SU-DHL-6 (cell line): ENCODE data around the gene MICAL3.

Experiments used
- EZH2phosphoT487 ChIP-seq: fragments of 200-600 bp; sonication (generic), shearing (Covaris generic); conservative IDR thresholded peaks from 2 replicates; pipeline ENCODE4 v1.6.1; 2018; ENCODE audit warnings: mild to moderate bottlenecking, antibody characterized with exemption, low read length, moderate library complexity, mixed read lengths
- TF ChIP-seq, protein P1 (sequence below): fragments of 200-600 bp; sonication (generic); IDR thresholded peaks from one replicate; pipeline ENCODE4 v1.5.1; 2017; ENCODE audit warnings: antibody characterized with exemption, mild to moderate bottlenecking, low read length, moderate library complexity; ENCODE audit not compliant: insufficient read depth, poor library complexity, severe bottlenecking

DNA sequence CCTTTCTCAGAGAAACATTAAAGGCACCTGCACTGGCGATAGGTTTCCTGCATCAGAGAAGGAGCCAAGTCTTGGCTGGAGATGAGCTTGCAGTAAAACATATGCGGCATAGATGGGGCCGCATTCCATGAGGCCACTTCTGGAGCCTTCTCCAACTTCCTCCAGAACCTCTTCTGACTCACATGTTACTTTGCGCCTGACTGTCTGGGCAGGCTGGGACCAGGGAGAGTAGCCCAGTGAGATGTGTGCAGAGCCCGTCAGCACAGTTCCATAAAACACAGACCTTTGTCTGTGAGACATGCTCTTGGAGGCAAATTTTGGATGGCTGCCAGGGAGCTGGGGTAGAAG, 194.7 kb downstream of the MICAL3 start:
- TF ChIP-seq, protein P1, sequence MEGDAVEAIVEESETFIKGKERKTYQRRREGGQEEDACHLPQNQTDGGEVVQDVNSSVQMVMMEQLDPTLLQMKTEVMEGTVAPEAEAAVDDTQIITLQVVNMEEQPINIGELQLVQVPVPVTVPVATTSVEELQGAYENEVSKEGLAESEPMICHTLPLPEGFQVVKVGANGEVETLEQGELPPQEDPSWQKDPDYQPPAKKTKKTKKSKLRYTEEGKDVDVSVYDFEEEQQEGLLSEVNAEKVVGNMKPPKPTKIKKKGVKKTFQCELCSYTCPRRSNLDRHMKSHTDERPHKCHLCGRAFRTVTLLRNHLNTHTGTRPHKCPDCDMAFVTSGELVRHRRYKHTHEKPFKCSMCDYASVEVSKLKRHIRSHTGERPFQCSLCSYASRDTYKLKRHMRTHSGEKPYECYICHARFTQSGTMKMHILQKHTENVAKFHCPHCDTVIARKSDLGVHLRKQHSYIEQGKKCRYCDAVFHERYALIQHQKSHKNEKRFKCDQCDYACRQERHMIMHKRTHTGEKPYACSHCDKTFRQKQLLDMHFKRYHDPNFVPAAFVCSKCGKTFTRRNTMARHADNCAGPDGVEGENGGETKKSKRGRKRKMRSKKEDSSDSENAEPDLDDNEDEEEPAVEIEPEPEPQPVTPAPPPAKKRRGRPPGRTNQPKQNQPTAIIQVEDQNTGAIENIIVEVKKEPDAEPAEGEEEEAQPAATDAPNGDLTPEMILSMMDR = no peak
- no peak for TF ChIP-seq EZH2phosphoT487
